Breast epithelium (tissue), 4 donors: Measurements from ENCODE around the gene ENKUR. TPM values are rescaled to one million over a fixed set of nuclear protein-coding genes. Genes with fewer than 3 reads are reported as not detected.

Experiments
- DNase-seq, 2 donors: peaks; one replicate each; pipeline ENCODE4 v3.0.0-alpha.2; 2019; ENCODE audit warnings: low spot score in 2 of 2
- H3K27ac ChIP-seq, 2 donors: fragments of 200-600 bp; sonication (generic) in 1 of 2; one replicate each; pipeline ENCODE4 v1.5.1; 2016 to 2019; ENCODE audit warnings: mild to moderate bottlenecking in 1 of 2
- H3K27me3 ChIP-seq, 2 donors: fragments of 200-600 bp; sonication (generic) in 1 of 2; one replicate each; pipeline versions ENCODE4 v1.5.1 to v1.6.0; 2017 to 2019; ENCODE audit warnings: control low read depth in 1 of 2, mild to moderate bottlenecking in 1 of 2
- H3K36me3 ChIP-seq: fragments of 200-600 bp; one replicate; pipeline ENCODE4 v1.5.1; 2019
- H3K4me1 ChIP-seq, 2 donors: fragments of 200-600 bp; sonication (generic); one replicate each; pipeline ENCODE4 v1.5.1; 2016 to 2019; ENCODE audit warnings: control low read depth in 1 of 2
- H3K4me3 ChIP-seq, 3 donors: fragments of 200-600 bp; sonication (generic); 1 replicate in 2 of 3; 2 replicates in 1 of 3; pipeline ENCODE4 v1.5.1; 2016 to 2019; ENCODE audit warnings: mild to moderate bottlenecking in 3 of 3, moderate library complexity in 2 of 3
- H3K9me3 ChIP-seq, 2 donors: fragments of 200-600 bp; sonication (generic) in 1 of 2; one replicate each; pipeline ENCODE4 v1.5.1; 2016 to 2019; ENCODE audit warnings: control low read depth in 1 of 2
- POLR2A ChIP-seq: fragments of 450-650 bp; IDR thresholded peaks from one replicate; pipeline ENCODE4 v1.6.1; 2016; ENCODE audit warnings: antibody characterized with exemption, mild to moderate bottlenecking, moderate library complexity
- POLR2AphosphoS5 ChIP-seq, 3 donors: sonication (generic); formaldehyde crosslinking; IDR thresholded peaks; one replicate each; pipeline ENCODE4 v1.6.1; 2017; ENCODE audit warnings: antibody characterized with exemption in 3 of 3
- intact Hi-C: fragments of 100-400 bp; cut with DNase I; formaldehyde crosslinking; loops from one replicate; pipeline ENCODE4 v1.15.1; 2023; ENCODE audit warnings: low total_unique reads
- total RNA-seq, 3 donors: library from RNA; depleted of rRNA; stranded (reverse); fragments of >200 nt; gene quantifications; one replicate each; pipeline ENCODE4 v1.1.0, GENCODE V29; 2016
- TF ChIP-seq, protein P1 (sequence below), 3 donors: fragments of 450-650 bp; IDR thresholded peaks; one replicate each; pipeline ENCODE4 v1.5.1; 2016 to 2017; ENCODE audit warnings: antibody characterized with exemption in 3 of 3, mild to moderate bottlenecking in 3 of 3, moderate library complexity in 3 of 3

Gene ENKUR
- total RNA-seq, 3 donors from 2014 or later: not detected

DNA sequence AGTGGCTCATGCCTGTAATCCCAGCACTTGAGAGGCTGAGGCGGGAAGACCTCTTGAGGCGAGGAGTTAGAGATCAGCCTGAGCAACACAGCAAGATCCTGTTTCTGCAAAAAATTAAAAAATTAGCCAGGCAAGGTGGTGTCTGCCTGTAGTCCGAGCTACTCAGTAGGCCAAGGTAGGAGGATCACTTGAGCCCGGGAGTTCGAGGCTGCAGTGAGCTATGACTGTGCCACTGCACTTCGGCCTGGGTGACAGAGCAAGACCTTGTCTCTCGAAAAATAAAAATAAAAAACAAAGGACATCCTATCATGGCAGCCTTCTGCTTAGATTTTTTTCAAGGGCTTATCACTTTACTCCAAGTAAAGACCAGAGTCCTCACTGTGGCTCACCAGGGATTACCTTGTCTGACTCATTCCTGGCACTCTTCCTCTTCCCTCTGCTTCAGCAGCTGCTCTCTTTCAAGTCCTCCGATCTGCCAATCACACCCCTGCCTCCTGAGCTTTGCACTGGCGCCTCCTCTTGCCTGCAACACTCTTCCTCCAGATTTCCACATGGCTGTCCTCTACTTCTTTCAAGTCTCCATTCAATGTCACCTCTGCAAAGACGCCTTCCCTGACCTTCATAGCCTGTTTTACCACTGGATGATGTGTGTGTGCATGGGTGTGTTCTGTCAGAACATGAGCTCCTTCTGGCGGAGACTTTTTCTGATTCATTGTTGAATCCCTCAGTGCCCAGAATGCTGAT is 71.3 kb downstream of the ENKUR start:
- TF ChIP-seq POLR2AphosphoS5 (IDR thresholded peaks at IDR 0.05): no peak
- TF ChIP-seq POLR2A: no peak
- TF ChIP-seq, protein P1, sequence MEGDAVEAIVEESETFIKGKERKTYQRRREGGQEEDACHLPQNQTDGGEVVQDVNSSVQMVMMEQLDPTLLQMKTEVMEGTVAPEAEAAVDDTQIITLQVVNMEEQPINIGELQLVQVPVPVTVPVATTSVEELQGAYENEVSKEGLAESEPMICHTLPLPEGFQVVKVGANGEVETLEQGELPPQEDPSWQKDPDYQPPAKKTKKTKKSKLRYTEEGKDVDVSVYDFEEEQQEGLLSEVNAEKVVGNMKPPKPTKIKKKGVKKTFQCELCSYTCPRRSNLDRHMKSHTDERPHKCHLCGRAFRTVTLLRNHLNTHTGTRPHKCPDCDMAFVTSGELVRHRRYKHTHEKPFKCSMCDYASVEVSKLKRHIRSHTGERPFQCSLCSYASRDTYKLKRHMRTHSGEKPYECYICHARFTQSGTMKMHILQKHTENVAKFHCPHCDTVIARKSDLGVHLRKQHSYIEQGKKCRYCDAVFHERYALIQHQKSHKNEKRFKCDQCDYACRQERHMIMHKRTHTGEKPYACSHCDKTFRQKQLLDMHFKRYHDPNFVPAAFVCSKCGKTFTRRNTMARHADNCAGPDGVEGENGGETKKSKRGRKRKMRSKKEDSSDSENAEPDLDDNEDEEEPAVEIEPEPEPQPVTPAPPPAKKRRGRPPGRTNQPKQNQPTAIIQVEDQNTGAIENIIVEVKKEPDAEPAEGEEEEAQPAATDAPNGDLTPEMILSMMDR (IDR thresholded peaks at IDR 0.05): no peak
- no peaks in the 10 kb centered on the region for H3K36me3 ChIP-seq
- H3K27me3 ChIP-seq: no peaks in the 10 kb centered on the region
- no peak overlapping the region for H3K4me3 ChIP-seq
- H3K4me1 ChIP-seq: no peaks in the 10 kb centered on the region
- no peak overlapping the region for H3K27ac ChIP-seq
- no peak for DNase-seq
- intact Hi-C loops: no loop called here
- no peaks in the 10 kb centered on the region for H3K9me3 ChIP-seq

DNA sequence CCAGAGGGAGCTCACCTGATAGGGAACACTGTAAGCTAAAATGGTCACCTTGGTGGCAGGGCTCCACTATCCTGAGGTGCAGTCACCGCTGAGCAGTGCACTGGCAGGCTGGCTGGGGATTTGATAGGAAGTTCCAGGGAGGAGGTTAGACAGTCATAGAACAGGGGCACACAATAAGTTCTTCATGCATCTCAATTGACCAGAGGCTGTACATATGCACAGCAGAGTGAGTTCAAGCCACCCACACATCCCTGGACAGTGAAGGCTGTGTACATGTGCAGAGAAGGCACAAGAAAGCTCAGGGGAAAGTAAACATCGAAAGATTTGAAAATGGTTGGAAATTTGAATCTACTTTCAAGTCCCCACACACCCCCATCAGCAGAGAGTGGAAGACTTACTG is 77.4 kb downstream of the ENKUR start:
- no peaks in the 10 kb centered on the region for H3K4me1 ChIP-seq
- no peak for DNase-seq
- H3K9me3 ChIP-seq: no peaks in the 10 kb centered on the region
- no peaks in the 10 kb centered on the region for H3K36me3 ChIP-seq
- TF ChIP-seq POLR2AphosphoS5 (IDR thresholded peaks at IDR 0.05) (no peak), POLR2A (no peak)
- TF ChIP-seq, protein P1 (IDR thresholded peaks at IDR 0.05): no peak
- H3K27me3 ChIP-seq: no peaks in the 10 kb centered on the region
- H3K27ac ChIP-seq: no peak overlapping the region
- intact Hi-C loops: no loop called here
- H3K4me3 ChIP-seq: no peak overlapping the region

DNA sequence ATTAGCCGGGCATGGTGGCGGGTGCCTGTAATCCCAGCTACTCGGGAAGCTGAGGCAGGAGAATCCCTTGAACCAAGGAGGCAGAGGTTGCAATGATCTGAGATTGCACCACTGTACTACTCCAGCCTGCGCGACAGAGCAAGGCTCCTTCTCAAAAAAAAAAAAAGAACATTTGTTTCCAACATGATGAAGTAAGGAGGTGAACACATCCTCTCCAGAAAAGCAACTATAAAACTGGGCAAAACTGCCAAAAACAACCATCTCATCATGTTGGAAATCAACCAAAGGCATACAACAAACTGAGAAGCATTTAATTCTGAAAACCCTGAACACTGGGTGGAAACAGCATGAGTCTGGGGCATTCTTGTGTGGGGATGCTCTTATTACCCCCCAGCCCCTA is 77.9 kb downstream of the ENKUR start:
- no peaks in the 10 kb centered on the region for H3K36me3 ChIP-seq

DNA sequence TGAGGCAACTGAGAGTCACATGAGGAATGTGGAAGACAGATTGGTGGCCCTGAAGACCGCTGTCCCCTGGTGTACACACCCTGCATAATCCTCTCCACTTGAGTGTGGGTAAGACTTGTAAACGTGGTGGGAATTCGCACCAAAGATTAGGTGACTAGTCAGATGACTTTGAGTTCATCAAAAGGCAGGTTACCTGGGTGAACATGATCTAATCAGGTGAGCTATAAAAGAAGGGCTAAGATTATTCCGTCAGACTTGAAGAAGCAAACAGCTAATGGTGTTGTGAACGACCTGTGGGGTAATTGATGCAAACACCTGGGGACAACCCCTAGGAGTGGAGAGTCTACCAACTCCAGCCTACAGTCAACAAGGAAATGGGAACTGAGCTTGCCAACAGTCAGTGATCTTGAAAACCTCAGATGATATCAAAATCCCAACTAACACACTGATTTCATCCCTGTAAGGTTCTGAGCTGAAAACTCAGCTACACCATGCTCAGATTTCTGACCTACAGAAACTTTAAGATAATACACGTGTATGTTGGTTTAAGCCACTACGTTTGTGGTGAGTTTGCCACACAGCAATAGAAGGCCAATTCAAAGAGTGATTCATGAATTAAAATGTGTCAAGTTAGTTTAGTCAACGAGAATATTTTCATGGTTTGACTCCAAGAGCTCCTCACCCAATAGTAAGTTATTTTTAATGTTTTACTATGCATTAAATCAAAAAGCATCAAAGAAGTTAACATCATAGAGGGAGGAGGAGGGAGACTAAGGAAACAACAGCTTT is 80.3 kb downstream of the ENKUR start:
- TF ChIP-seq POLR2AphosphoS5 (IDR thresholded peaks at IDR 0.05) (no peak), POLR2A (no peak)
- TF ChIP-seq, protein P1 (IDR thresholded peaks at IDR 0.05): no peak
- Histone ChIP-seq H3K9me3 (no peaks in the 10 kb centered on the region), H3K4me3 (no peak overlapping the region), H3K4me1 (no peaks in the 10 kb centered on the region), H3K27ac (no peak overlapping the region), H3K36me3 (no peaks in the 10 kb centered on the region), H3K27me3 (no peaks in the 10 kb centered on the region)
- intact Hi-C loops: no loop called here
- no peak for DNase-seq

More for the DNA sequence above, 77.9 kb downstream of the ENKUR start:
- intact Hi-C loops: no loop called here
- DNase-seq: no peak
- no peak overlapping the region for H3K4me3 ChIP-seq
- TF ChIP-seq POLR2AphosphoS5 (IDR thresholded peaks at IDR 0.05) (no peak), POLR2A (no peak)
- TF ChIP-seq, protein P1 (IDR thresholded peaks at IDR 0.05): no peak
- no peaks in the 10 kb centered on the region for H3K9me3 ChIP-seq
- H3K27ac ChIP-seq: no peak overlapping the region
- H3K27me3 ChIP-seq: no peaks in the 10 kb centered on the region
- H3K4me1 ChIP-seq: no peaks in the 10 kb centered on the region

Other genes with a start within 250 kb of the ENKUR start
- 1 to 10 TPM; 2.6 to 6.6 (median 3.3) TPM for gene PRTFDC1, start 63.6 kb downstream of the ENKUR start, total RNA-seq
- 1 to 10 TPM; 1.6 to 4.2 (median 1.6) TPM for gene THNSL1, start 454 bp upstream of the ENKUR start, total RNA-seq
- gene GPR158, start 158.8 kb upstream of the ENKUR start, total RNA-seq: under 1 TPM in 2 of 3 donors, not detected in 1; 0.16 to 0.29 TPM